Measurements from ENCODE around the gene SHC4. TPM values are rescaled to one million over a fixed set of nuclear protein-coding genes. Genes with fewer than 3 reads are reported as not detected.

SHC4 gene
- total and polyA plus RNA-seq, 2 of the 8 experiments (the other 6 are each of a cell fraction or from before 2014, with no cell fraction given): 0.15 to 0.30 TPM

GRCh38 chr15:48805591-48805990 is 158.1 kb downstream of the SHC4 start (continued):
- TF ChIP-seq, protein P1, sequence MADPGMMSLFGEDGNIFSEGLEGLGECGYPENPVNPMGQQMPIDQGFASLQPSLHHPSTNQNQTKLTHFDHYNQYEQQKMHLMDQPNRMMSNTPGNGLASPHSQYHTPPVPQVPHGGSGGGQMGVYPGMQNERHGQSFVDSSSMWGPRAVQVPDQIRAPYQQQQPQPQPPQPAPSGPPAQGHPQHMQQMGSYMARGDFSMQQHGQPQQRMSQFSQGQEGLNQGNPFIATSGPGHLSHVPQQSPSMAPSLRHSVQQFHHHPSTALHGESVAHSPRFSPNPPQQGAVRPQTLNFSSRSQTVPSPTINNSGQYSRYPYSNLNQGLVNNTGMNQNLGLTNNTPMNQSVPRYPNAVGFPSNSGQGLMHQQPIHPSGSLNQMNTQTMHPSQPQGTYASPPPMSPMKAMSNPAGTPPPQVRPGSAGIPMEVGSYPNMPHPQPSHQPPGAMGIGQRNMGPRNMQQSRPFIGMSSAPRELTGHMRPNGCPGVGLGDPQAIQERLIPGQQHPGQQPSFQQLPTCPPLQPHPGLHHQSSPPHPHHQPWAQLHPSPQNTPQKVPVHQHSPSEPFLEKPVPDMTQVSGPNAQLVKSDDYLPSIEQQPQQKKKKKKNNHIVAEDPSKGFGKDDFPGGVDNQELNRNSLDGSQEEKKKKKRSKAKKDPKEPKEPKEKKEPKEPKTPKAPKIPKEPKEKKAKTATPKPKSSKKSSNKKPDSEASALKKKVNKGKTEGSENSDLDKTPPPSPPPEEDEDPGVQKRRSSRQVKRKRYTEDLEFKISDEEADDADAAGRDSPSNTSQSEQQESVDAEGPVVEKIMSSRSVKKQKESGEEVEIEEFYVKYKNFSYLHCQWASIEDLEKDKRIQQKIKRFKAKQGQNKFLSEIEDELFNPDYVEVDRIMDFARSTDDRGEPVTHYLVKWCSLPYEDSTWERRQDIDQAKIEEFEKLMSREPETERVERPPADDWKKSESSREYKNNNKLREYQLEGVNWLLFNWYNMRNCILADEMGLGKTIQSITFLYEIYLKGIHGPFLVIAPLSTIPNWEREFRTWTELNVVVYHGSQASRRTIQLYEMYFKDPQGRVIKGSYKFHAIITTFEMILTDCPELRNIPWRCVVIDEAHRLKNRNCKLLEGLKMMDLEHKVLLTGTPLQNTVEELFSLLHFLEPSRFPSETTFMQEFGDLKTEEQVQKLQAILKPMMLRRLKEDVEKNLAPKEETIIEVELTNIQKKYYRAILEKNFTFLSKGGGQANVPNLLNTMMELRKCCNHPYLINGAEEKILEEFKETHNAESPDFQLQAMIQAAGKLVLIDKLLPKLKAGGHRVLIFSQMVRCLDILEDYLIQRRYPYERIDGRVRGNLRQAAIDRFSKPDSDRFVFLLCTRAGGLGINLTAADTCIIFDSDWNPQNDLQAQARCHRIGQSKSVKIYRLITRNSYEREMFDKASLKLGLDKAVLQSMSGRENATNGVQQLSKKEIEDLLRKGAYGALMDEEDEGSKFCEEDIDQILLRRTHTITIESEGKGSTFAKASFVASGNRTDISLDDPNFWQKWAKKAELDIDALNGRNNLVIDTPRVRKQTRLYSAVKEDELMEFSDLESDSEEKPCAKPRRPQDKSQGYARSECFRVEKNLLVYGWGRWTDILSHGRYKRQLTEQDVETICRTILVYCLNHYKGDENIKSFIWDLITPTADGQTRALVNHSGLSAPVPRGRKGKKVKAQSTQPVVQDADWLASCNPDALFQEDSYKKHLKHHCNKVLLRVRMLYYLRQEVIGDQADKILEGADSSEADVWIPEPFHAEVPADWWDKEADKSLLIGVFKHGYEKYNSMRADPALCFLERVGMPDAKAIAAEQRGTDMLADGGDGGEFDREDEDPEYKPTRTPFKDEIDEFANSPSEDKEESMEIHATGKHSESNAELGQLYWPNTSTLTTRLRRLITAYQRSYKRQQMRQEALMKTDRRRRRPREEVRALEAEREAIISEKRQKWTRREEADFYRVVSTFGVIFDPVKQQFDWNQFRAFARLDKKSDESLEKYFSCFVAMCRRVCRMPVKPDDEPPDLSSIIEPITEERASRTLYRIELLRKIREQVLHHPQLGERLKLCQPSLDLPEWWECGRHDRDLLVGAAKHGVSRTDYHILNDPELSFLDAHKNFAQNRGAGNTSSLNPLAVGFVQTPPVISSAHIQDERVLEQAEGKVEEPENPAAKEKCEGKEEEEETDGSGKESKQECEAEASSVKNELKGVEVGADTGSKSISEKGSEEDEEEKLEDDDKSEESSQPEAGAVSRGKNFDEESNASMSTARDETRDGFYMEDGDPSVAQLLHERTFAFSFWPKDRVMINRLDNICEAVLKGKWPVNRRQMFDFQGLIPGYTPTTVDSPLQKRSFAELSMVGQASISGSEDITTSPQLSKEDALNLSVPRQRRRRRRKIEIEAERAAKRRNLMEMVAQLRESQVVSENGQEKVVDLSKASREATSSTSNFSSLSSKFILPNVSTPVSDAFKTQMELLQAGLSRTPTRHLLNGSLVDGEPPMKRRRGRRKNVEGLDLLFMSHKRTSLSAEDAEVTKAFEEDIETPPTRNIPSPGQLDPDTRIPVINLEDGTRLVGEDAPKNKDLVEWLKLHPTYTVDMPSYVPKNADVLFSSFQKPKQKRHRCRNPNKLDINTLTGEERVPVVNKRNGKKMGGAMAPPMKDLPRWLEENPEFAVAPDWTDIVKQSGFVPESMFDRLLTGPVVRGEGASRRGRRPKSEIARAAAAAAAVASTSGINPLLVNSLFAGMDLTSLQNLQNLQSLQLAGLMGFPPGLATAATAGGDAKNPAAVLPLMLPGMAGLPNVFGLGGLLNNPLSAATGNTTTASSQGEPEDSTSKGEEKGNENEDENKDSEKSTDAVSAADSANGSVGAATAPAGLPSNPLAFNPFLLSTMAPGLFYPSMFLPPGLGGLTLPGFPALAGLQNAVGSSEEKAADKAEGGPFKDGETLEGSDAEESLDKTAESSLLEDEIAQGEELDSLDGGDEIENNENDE (IDR thresholded peaks at IDR 0.05; ENCODE audit: insufficient replicate concordance, low read length): no peak
- no peak for TF ChIP-seq SRF (IDR thresholded peaks at IDR 0.05; ENCODE audit: low read depth, low read length)
- TF ChIP-seq NANOG (IDR thresholded peaks at IDR 0.05; ENCODE audit: insufficient read depth, low read depth, low read length, poor library complexity, severe bottlenecking): no peak
- TF ChIP-seq EGR1 (IDR thresholded peaks at IDR 0.05; ENCODE audit: borderline replicate concordance, low read depth, low read length): no peak
- TF ChIP-seq POLR2AphosphoS5 (IDR thresholded peaks at IDR 0.05; ENCODE audit: low read depth, low read length): no peak
- no peak for TF ChIP-seq CBX8 (IDR thresholded peaks at IDR 0.05; ENCODE audit: borderline replicate concordance, low read depth, low read length)
- TF ChIP-seq ASH2L (IDR thresholded peaks at IDR 0.05; ENCODE audit: low read length): no peak
- TF ChIP-seq, protein P2, sequence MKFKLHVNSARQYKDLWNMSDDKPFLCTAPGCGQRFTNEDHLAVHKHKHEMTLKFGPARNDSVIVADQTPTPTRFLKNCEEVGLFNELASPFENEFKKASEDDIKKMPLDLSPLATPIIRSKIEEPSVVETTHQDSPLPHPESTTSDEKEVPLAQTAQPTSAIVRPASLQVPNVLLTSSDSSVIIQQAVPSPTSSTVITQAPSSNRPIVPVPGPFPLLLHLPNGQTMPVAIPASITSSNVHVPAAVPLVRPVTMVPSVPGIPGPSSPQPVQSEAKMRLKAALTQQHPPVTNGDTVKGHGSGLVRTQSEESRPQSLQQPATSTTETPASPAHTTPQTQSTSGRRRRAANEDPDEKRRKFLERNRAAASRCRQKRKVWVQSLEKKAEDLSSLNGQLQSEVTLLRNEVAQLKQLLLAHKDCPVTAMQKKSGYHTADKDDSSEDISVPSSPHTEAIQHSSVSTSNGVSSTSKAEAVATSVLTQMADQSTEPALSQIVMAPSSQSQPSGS (IDR thresholded peaks at IDR 0.05; ENCODE audit: low read length): no peak
